HepG2 (cell line): ENCODE results near the gene TMEM232. TPM values are rescaled to one million over a fixed set of nuclear protein-coding genes. Genes with fewer than 3 reads are reported as not detected.

ENCODE experiments used
- ATAC-seq: fragments of 200-7000 bp; cut with Tn5 transposase; 3 replicates; pipeline ENCODE4 v1.9.1; 2020; ENCODE audit warnings: mild to moderate bottlenecking, moderate library complexity
- BruUV-seq: library from RNA; stranded (reverse); fragments of 400-500 nt; replicated peaks from 2 replicates; lab custom pipeline; 2021; lab: Mats Ljungman, UMichigan
- CTCF ChIA-PET: fragments of 300-600 bp; formaldehyde crosslinking; extraction: SDS; loops from one replicate; lab custom pipeline; 2021; ENCODE audit warnings: low total read pairs, inconsistent platforms, low intra/inter-chr PET ratio; lab: Yijun Ruan, JAX
- POLR2A ChIA-PET: fragments of 350-600 bp; sonication (Branson Sonifier 250); formaldehyde crosslinking; loops from one replicate; lab custom pipeline; 2020; ENCODE audit warnings: antibody characterized with exemption, inconsistent platforms; lab: Yijun Ruan, JAX
- DNase-seq: peaks from one replicate; pipeline ENCODE4 v3.0.0-alpha.2; 2015; ENCODE audit warnings: low spot score
- FAIRE-seq: peaks from 3 replicates; lab custom pipeline; 2011; peaks lifted over from hg19 to GRCh38; lab: Jason Lieb, UNC
- H2AFZ ChIP-seq: one replicate; pipeline ENCODE4 v1.6.1; 2011; ENCODE audit warnings: low read length, inconsistent platforms
- H3K27ac ChIP-seq: fragments of 300-600 bp; 3 replicates; pipeline ENCODE4 v1.8.0; 2011; ENCODE audit warnings: mixed run types, mild to moderate bottlenecking, mixed read lengths, low read length, inconsistent platforms; ENCODE audit not compliant: insufficient read depth; ENCODE audit errors: extremely low read length
- H3K27me3 ChIP-seq, 2 experiments: fragments of 200-600 bp in 1 of 2; 2 replicates in 1 of 2; 3 replicates in 1 of 2; pipeline versions ENCODE4 v1.6.0 to v1.8.0; 2011; ENCODE audit warnings: low read length in 2 of 2, mild to moderate bottlenecking in 2 of 2, moderate library complexity in 2 of 2, inconsistent platforms in 1 of 2; ENCODE audit not compliant: insufficient read depth in 2 of 2, control insufficient read depth in 1 of 2
- H3K36me3 ChIP-seq, 2 experiments: fragments of 200-600 bp in 1 of 2; replicated peaks in 1 of 2; 2 replicates in 1 of 2; 3 replicates in 1 of 2; pipeline versions ENCODE4 v1.5.1 to v1.8.0; 2011; ENCODE audit warnings: low read length in 2 of 2, inconsistent platforms in 1 of 2; ENCODE audit not compliant: insufficient read depth in 2 of 2, control insufficient read depth in 1 of 2
- H3K4me1 ChIP-seq: 2 replicates; pipeline ENCODE4 v1.5.1; 2012; ENCODE audit warnings: low read length, inconsistent platforms; ENCODE audit not compliant: insufficient read depth
- H3K4me2 ChIP-seq: 2 replicates; pipeline ENCODE4 v1.6.0; 2011; ENCODE audit warnings: low read depth, low read length, inconsistent platforms
- H3K4me3 ChIP-seq, 3 experiments: fragments of 200-600 bp in 1 of 3; sonication (generic), shearing (Covaris generic) in 1 of 3; replicated peaks in 1 of 3; 2 replicates each; pipeline ENCODE4 v1.5.1; 2011 to 2016; ENCODE audit warnings: low read length in 3 of 3, inconsistent platforms in 2 of 3, low read depth in 2 of 3, mild to moderate bottlenecking in 2 of 3, control low read depth in 1 of 3, mixed read lengths in 1 of 3; ENCODE audit not compliant: insufficient read depth in 1 of 3
- H3K79me2 ChIP-seq: one replicate; pipeline ENCODE4 v1.6.1; 2011; ENCODE audit warnings: low read length, inconsistent platforms; ENCODE audit not compliant: insufficient read depth
- H3K9ac ChIP-seq: 2 replicates; pipeline ENCODE4 v1.6.0; 2011; ENCODE audit warnings: mild to moderate bottlenecking, low read depth, low read length, inconsistent platforms; ENCODE audit not compliant: insufficient read depth
- H3K9me3 ChIP-seq: 2 replicates; pipeline ENCODE4 v1.5.1; 2012; ENCODE audit warnings: mild to moderate bottlenecking, low read length
- H4K20me1 ChIP-seq: 2 replicates; pipeline ENCODE4 v1.6.0; 2011; ENCODE audit warnings: inconsistent platforms, mild to moderate bottlenecking, low read length, moderate library complexity; ENCODE audit not compliant: insufficient read depth
- ATF7 ChIP-seq, 2 experiments: fragments of 450-650 bp in 1 of 2; sonication (generic) in 1 of 2; formaldehyde crosslinking in 1 of 2; IDR thresholded peaks; 2 replicates each; pipeline versions ENCODE4 v1.4.0 to v1.6.1; 2016 to 2020; ENCODE audit warnings: antibody characterized with exemption in 1 of 2, mild to moderate bottlenecking in 1 of 2, missing genetic modification reagents in 1 of 2
- CAMTA2 ChIP-seq: sonication (generic); formaldehyde crosslinking; IDR thresholded peaks from 2 replicates; pipeline ENCODE4 v1.4.0; 2020; ENCODE audit warnings: mild to moderate bottlenecking, missing genetic modification reagents, borderline replicate concordance
- FOXK2 ChIP-seq: fragments of 450-650 bp; IDR thresholded peaks from 2 replicates; pipeline ENCODE4 v1.6.1; 2016
- GZF1 ChIP-seq: sonication (generic); formaldehyde crosslinking; IDR thresholded peaks from 2 replicates; pipeline ENCODE4 v1.5.1; 2020; ENCODE audit warnings: mild to moderate bottlenecking, missing genetic modification reagents
- HIVEP1 ChIP-seq: sonication (generic); formaldehyde crosslinking; IDR thresholded peaks from 2 replicates; pipeline ENCODE4 v1.4.0; 2020; ENCODE audit warnings: mild to moderate bottlenecking, missing genetic modification reagents
- MTF2 ChIP-seq: sonication (generic); formaldehyde crosslinking; IDR thresholded peaks from 2 replicates; pipeline ENCODE4 v1.5.0; 2020; ENCODE audit warnings: missing genetic modification reagents, borderline replicate concordance
- MYNN ChIP-seq: sonication (generic); formaldehyde crosslinking; IDR thresholded peaks from 2 replicates; pipeline ENCODE4 v1.4.0; 2020; ENCODE audit warnings: mild to moderate bottlenecking, low read depth, missing genetic modification reagents
- POLR2AphosphoS2 ChIP-seq: IDR thresholded peaks from 2 replicates; pipeline ENCODE4 v1.6.1; 2011; ENCODE audit warnings: low read depth, low read length, improper control_type of control experiment
- RFX5 ChIP-seq: IDR thresholded peaks from 2 replicates; pipeline ENCODE4 v1.6.1; 2011; ENCODE audit warnings: low read depth, low read length, improper control_type of control experiment
- THRA ChIP-seq: sonication (generic); formaldehyde crosslinking; IDR thresholded peaks from 2 replicates; pipeline ENCODE4 v1.4.0; 2020; ENCODE audit warnings: missing genetic modification reagents, borderline replicate concordance
- ZBTB2 ChIP-seq: sonication (generic); formaldehyde crosslinking; IDR thresholded peaks from 2 replicates; pipeline ENCODE4 v1.8.0; 2022; ENCODE audit warnings: low read depth, missing genetic modification reagents
- ZBTB7A ChIP-seq: sonication (generic); formaldehyde crosslinking; IDR thresholded peaks from 2 replicates; pipeline ENCODE4 v1.8.0; 2022; ENCODE audit warnings: mild to moderate bottlenecking, missing genetic modification reagents
- ZNF333 ChIP-seq: sonication (generic); formaldehyde crosslinking; IDR thresholded peaks from 2 replicates; pipeline ENCODE4 v1.4.0; 2020; ENCODE audit warnings: mild to moderate bottlenecking, missing genetic modification reagents, borderline replicate concordance
- ZNF562 ChIP-seq: sonication (generic); formaldehyde crosslinking; IDR thresholded peaks from 2 replicates; pipeline ENCODE4 v1.8.0; 2022; ENCODE audit warnings: missing genetic modification reagents, borderline replicate concordance
- ZNF709 ChIP-seq: sonication (generic); formaldehyde crosslinking; IDR thresholded peaks from 2 replicates; pipeline ENCODE4 v1.5.0; 2020; ENCODE audit warnings: mild to moderate bottlenecking, missing genetic modification reagents
- ZNF737 ChIP-seq: sonication (generic); formaldehyde crosslinking; IDR thresholded peaks from 2 replicates; pipeline ENCODE4 v1.5.0; 2020; ENCODE audit warnings: missing genetic modification reagents, mild to moderate bottlenecking, borderline replicate concordance
- WGBS: methylation state at CpG from one replicate; pipeline ENCODE4 v1.1.6; 2017; ENCODE audit warnings: low lambda C conversion rate; 5-methylcytosine and 5-hydroxymethylcytosine counted together
- in situ Hi-C: cut with HindIII; loops from 2 replicates; pipeline ENCODE4 v1.10.0; 2017; ENCODE audit warnings: low pct_unique_long_range_greater_than_20kb; ENCODE audit not compliant: extremely low pct_ligation_motif_present
- intact Hi-C: fragments of 100-400 bp; cut with micrococcal nuclease; formaldehyde crosslinking; loops from one replicate; pipeline ENCODE4 v1.10.0; 2022; ENCODE audit not compliant: unreplicated experiment
- polyA plus RNA-seq, 8 experiments: library from polyadenylated mRNA; depleted of rRNA in 3 of 8; stranded (reverse) in 7 of 8; unstranded in 1 of 8; fragments of >200 nt; fragmentation: Illumina TruSeq in 4 of 8; extraction: Trizol in 4 of 8; gene quantifications; 2 replicates each; pipeline versions ENCODE4 v1.2.1 to v1.2.3, GENCODE V29; 2011 to 2016; ENCODE audit warnings: low read depth in 4 of 8, missing spikeins in 1 of 8, mixed read lengths in 1 of 8; ENCODE audit not compliant: insufficient read depth in 1 of 8
- total RNA-seq, 5 experiments: library from RNA; depleted of rRNA; stranded (reverse); fragments of >200 nt; fragmentation: Illumina TruSeq; extraction: Trizol; gene quantifications; 2 replicates each; pipeline ENCODE4 v1.2.3, GENCODE V29; 2016; ENCODE audit warnings: low read depth in 1 of 5

The TMEM232 gene
- total and polyA plus RNA-seq, 2 of the 13 experiments (the other 11 are each of a cell fraction or from before 2014, with no cell fraction given), result 0.29 to 0.71 TPM

GRCh38 chr5:110435207-110435606 lies 291.3 kb downstream of the TMEM232 start:
- H2AFZ ChIP-seq, result no peak overlapping the region
- no peaks in the 10 kb centered on the region for H3K79me2 ChIP-seq
- FAIRE-seq, result no peak
- no peaks in the 10 kb centered on the region for H4K20me1 ChIP-seq
- POLR2A ChIA-PET, result no interaction called here
- H3K27ac ChIP-seq, result no peak overlapping the region
- in situ Hi-C loops, result no loop called here
- no peak for DNase-seq
- intact Hi-C loops, result no loop called here
- H3K36me3 ChIP-seq, result no peaks in the 10 kb centered on the region
- no peak overlapping the region for H3K9ac ChIP-seq
- H3K4me2 ChIP-seq, result no peak overlapping the region
- no peak for ATAC-seq
- H3K9me3 ChIP-seq, result no peaks in the 10 kb centered on the region
- TF ChIP-seq ZNF709 (CRISPR knock-in tag) (no peak), ATF7 (IDR thresholded peaks at IDR 0.05) (peak; percentile 87), ATF7 (CRISPR knock-in tag; IDR thresholded peaks at IDR 0.05) (no peak)
- TF ChIP-seq, all 625 proteins: peak for 1
- BruUV-seq, result no TSS peak
- Histone ChIP-seq H3K27me3 (no peaks in the 10 kb centered on the region), H3K4me1 (no peaks in the 10 kb centered on the region), H3K4me3 (no peak overlapping the region)
- CTCF ChIA-PET, result no interaction called here
- 1% methylated on average over 2 of the region's 2 CpGs for WGBS

GRCh38 chr5:110431603-110432002 lies 294.9 kb downstream of the TMEM232 start:
- Histone ChIP-seq H3K9ac (no peak overlapping the region), H3K36me3 (no peaks in the 10 kb centered on the region), H2AFZ (no peak overlapping the region), H3K27ac (no peak overlapping the region), H3K4me1 (no peaks in the 10 kb centered on the region), H3K79me2 (no peaks in the 10 kb centered on the region), H3K9me3 (no peaks in the 10 kb centered on the region), H3K4me3 (no peak overlapping the region), H3K27me3 (no peaks in the 10 kb centered on the region), H3K4me2 (no peak overlapping the region), H4K20me1 (no peaks in the 10 kb centered on the region)
- ATAC-seq (no peak), DNase-seq (no peak), FAIRE-seq (no peak)
- CTCF ChIA-PET, result no interaction called here
- intact Hi-C loops (no loop called here), in situ Hi-C loops (no loop called here)
- POLR2A ChIA-PET, result no interaction called here
- no TSS peak for BruUV-seq
- TF ChIP-seq ZNF562 (CRISPR knock-in tag) (no peak), MYNN (CRISPR knock-in tag) (no peak), ZBTB2 (CRISPR knock-in tag) (no peak), MTF2 (no peak), CAMTA2 (CRISPR knock-in tag) (no peak), GZF1 (CRISPR knock-in tag) (no peak), RFX5 (no peak), ZNF737 (CRISPR knock-in tag) (no peak), THRA (CRISPR knock-in tag) (no peak), ZBTB7A (CRISPR knock-in tag) (no peak), POLR2AphosphoS2 (no peak), ZNF333 (no peak), HIVEP1 (no peak), FOXK2 (no peak)
